Measurements from ENCODE around the gene SNED1.

SNED1 gene

DNA sequence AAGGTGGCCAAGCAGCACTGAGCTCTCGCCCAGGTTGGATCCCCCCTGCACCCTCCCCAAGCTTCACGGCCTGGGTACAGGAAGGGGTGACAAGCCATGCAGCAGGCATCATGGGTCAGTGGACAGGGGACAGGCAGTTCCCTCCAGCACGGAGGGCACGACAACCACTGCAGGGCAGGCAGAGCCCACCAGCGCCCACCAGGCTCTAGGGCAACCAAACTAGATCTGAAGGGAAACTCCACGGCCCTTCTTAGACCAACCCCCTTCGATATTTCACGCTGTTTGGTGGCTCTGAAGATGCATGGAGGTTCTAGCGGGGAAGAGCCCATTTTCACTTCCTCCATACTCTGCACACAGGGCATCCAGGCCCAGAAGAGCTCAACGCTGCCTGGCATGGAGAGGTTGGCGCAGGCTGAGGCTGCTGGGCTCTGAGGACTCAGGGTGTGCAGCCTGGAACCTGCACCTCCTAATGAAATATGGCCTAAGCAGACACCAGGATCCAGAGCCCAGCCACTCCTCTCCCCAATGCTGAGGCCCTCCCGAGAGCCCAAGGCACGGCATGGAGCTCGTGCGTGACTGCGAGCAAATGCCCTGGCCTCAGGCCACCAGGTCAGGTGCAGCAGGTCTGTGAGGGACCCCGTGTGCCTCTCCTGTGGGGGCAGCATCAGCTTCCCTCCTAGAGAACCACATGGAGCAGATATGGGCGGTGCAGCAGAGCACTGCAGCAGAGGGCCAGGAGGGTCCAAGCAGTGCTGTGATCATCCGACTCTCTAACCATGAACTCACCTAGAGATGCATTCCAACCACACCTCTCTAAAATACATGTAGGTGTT, 112.4 kb downstream of the SNED1 start:
- Histone ChIP-seq H3K36me3 (ENCODE audit: control insufficient read depth, insufficient read depth, low read length) (peaks cover 21% of the 10 kb centered on the region), H3K4me3 (replicated peaks; ENCODE audit: low read depth, low read length) (peak overlapping the region; percentile 72), H3K27me3 (replicated peaks; ENCODE audit: control insufficient read depth, insufficient read depth, low read length) (no peaks in the 10 kb centered on the region)
- TF ChIP-seq, protein P1, sequence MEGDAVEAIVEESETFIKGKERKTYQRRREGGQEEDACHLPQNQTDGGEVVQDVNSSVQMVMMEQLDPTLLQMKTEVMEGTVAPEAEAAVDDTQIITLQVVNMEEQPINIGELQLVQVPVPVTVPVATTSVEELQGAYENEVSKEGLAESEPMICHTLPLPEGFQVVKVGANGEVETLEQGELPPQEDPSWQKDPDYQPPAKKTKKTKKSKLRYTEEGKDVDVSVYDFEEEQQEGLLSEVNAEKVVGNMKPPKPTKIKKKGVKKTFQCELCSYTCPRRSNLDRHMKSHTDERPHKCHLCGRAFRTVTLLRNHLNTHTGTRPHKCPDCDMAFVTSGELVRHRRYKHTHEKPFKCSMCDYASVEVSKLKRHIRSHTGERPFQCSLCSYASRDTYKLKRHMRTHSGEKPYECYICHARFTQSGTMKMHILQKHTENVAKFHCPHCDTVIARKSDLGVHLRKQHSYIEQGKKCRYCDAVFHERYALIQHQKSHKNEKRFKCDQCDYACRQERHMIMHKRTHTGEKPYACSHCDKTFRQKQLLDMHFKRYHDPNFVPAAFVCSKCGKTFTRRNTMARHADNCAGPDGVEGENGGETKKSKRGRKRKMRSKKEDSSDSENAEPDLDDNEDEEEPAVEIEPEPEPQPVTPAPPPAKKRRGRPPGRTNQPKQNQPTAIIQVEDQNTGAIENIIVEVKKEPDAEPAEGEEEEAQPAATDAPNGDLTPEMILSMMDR (IDR thresholded peaks at IDR 0.05; ENCODE audit: insufficient read depth, low read length, poor library complexity, severe bottlenecking) = no peak
- DNase-seq (ENCODE audit: extremely low read depth, insufficient read length) = peak; percentile 73

- peaks cover 21% of the 10 kb centered on the region for H3K36me3 ChIP-seq (ENCODE audit: control insufficient read depth, insufficient read depth, low read length)
- TF ChIP-seq, protein P1 (IDR thresholded peaks at IDR 0.05; ENCODE audit: insufficient read depth, low read length, poor library complexity, severe bottlenecking) = no peak
- no peaks in the 10 kb centered on the region for H3K27me3 ChIP-seq (replicated peaks; ENCODE audit: control insufficient read depth, insufficient read depth, low read length)
- peak; percentile 57 for DNase-seq (ENCODE audit: extremely low read depth, insufficient read length)
- H3K4me3 ChIP-seq (replicated peaks; ENCODE audit: low read depth, low read length) = peak overlapping the region; percentile 72
Observed at GRCh38 chr2:241111440-241111805, 113.0 kb downstream of the SNED1 start.

- H3K4me3 ChIP-seq (replicated peaks; ENCODE audit: low read depth, low read length) = peak overlapping the region; percentile 72
Observed at GRCh38 chr2:241112046-241112445, 113.6 kb downstream of the SNED1 start.

GRCh38 chr2:241112592-241112991, 114.2 kb downstream of the SNED1 start:
- Histone ChIP-seq H3K27me3 (replicated peaks; ENCODE audit: control insufficient read depth, insufficient read depth, low read length) (no peaks in the 10 kb centered on the region), H3K36me3 (ENCODE audit: control insufficient read depth, insufficient read depth, low read length) (peaks cover 14% of the 10 kb centered on the region), H3K4me3 (replicated peaks; ENCODE audit: low read depth, low read length) (peak overlapping the region; percentile 72)
- TF ChIP-seq, protein P1 (IDR thresholded peaks at IDR 0.05; ENCODE audit: insufficient read depth, low read length, poor library complexity, severe bottlenecking) = no peak
- no peak for DNase-seq (ENCODE audit: extremely low read depth, insufficient read length)

More at GRCh38 chr2:241112046-241112445, 113.6 kb downstream of the SNED1 start:
- peaks cover 14% of the 10 kb centered on the region for H3K36me3 ChIP-seq (ENCODE audit: control insufficient read depth, insufficient read depth, low read length)
- no peak for DNase-seq (ENCODE audit: extremely low read depth, insufficient read length)
- no peaks in the 10 kb centered on the region for H3K27me3 ChIP-seq (replicated peaks; ENCODE audit: control insufficient read depth, insufficient read depth, low read length)
- TF ChIP-seq, protein P1 (IDR thresholded peaks at IDR 0.05; ENCODE audit: insufficient read depth, low read length, poor library complexity, severe bottlenecking) = no peak

GRCh38 chr2:241114836-241115235, 116.4 kb downstream of the SNED1 start:
- Histone ChIP-seq H3K4me3 (replicated peaks; ENCODE audit: low read depth, low read length) (no peak overlapping the region), H3K27me3 (replicated peaks; ENCODE audit: control insufficient read depth, insufficient read depth, low read length) (no peaks in the 10 kb centered on the region), H3K36me3 (ENCODE audit: control insufficient read depth, insufficient read depth, low read length) (peaks cover 11% of the 10 kb centered on the region)
- TF ChIP-seq, protein P1 (IDR thresholded peaks at IDR 0.05; ENCODE audit: insufficient read depth, low read length, poor library complexity, severe bottlenecking) = no peak
- no peak for DNase-seq (ENCODE audit: extremely low read depth, insufficient read length)

All from GM06990 (cell line).